NCI-H510A treated with DMSO at 0.1 percent for 48 hours (cell line): Measurements from ENCODE around the gene RAB17.

Experiments used
- DNase-seq: peaks from one replicate; lab custom pipeline; 2025; lab: John Stamatoyannopoulos, UW

RAB17 gene

GRCh38 chr2:237536617-237537016, 53.9 kb downstream of the RAB17 start:
- DNase-seq, result no peak

GRCh38 chr2:237536083-237536415, 54.5 kb downstream of the RAB17 start:
- DNase-seq, result no peak

DNA sequence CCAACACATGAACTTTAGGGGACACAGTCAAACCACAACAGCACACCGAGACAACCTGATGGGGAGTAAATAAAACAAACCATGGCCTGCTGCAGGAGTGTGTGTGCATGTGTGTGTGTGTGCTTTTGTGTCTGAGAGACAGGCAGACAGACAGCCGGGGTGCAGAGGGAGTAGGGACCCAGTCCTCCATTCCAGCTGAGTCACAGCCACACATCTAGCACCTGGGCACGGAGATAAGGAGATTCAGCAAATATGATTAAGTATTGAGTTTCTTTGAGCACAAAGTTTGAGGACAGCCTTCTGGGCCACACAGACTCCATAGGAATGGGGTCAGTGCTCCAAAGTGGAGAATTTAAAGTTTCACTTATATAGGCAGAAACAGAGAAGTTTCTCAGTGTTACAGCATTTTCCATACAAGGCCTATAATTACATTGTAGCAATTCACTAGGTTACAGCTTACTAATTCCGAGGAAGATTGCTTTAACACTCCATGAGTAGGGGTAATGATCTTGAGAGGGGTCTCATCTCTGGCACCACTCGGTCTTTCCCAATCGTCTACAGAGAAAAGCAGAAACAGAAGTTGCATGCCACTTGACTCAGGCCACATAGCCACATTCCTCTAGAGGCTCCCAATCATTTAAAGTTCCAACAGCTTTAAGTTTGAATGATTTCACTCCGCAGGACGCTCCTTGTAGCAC, 55.0 kb downstream of the RAB17 start:
- DNase-seq, result no peak

DNA sequence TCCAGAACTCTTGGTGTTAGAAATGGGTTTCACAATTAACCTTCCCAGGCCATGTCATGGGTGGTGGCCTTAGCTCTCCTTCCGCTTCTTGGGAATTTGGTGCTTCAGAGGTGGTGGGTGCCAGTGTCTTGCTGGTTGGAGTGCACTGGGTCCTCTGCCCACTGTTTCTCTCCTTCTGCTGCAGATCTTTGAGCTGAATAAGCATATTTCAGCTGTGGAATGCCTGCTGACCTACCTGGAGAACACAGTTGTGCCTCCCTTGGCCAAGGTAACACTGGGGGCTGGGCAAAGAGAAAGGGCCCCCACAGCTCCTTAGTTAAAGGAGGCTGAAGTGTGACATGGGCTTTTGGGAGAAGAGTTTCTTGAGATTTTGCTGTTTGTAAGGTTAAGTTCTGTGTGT, 56.2 kb downstream of the RAB17 start:
- DNase-seq, result no peak

DNA sequence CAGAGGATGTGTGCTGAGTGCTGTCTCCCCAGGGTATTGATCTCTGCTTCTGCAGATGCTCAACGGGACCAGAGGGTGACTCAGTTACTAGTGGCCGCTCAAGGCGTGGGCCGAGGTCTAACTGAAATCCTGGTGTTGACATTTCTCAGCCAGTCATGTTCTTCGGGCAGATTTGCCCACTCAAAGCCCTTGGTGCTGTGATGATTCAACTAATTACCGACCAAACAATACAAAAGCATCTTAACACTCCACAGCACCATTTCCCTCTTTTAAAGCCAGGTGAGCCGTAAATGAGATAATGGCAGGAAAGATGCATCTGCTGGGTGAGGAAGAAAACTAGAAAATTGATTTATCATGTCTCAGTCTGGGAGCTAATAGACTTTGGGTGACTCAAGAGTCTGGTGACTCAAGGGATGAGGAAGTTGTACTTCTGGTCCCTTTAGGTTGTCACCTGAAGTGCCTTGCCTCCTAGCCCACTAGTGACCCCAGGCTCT, 56.8 kb downstream of the RAB17 start:
- no peak for DNase-seq

GRCh38 chr2:237532160-237532559, 58.4 kb downstream of the RAB17 start:
- no peak for DNase-seq

- no peak for DNase-seq
These were observed 59.8 kb downstream of the RAB17 start for GRCh38 chr2:237530472-237531433.

DNA sequence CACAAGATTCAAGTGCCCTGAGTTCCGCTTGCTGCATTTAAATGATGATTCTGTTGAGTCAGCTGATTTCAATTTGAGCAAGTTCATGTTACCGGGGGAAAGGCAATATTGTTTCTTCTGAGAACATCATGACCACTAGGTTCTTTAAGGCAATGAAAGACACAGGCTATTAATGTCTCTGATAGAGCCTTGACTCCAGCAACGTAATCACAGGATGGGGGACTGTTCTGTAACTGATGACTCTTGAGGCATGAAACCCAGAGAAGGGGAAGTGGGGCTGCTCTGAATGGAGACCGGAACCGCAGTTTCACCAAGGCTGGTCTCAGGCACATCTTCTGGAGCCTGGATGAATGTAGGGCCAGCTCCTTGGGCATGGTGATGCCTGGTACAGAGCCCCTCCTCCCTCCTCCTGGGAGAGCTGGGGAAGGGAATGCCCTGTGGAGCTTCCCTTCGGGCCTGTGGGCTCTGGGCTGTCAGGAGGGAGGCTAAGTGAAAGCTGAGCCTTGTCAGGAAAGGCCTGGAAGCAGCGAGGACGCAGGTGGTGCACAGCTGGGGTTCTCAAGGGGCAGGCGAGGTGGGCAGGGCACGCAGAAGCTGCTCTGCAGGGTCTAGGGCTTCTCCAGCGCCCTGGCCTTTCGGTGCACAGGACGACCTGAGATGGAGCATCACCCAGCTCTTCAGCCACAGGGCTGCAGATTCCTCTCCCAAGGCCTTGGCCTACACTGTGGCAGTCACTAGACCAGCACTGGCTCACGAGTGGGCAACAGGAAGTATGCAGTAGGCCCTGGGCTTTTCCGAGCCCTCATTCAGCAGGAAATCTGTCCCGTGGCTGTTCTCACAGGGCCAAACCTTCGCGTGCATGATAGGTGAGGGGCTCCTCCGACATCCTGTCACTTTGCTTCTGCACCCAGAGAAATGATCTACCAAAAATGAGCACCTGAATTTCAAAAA, 60.8 kb downstream of the RAB17 start:
- no peak for DNase-seq

DNA sequence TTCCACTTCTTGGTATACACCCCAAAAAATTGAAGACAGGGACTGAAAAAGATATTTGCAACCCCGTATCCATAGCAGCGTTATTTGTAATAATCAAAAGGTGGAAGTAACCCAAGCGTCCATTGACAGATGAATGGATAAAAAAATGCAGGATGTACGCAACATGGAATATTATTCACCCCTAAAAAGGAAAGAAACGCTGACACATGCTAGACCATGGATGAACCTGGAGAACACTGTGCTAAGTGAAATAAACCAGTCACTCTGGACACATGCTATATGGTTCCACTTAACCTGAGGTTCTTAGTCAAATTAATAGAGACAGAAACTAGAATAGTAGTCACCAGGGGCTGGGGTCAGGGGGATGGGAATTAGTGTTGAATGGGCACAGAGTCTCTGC, 62.8 kb downstream of the RAB17 start:
- no peak for DNase-seq

DNA sequence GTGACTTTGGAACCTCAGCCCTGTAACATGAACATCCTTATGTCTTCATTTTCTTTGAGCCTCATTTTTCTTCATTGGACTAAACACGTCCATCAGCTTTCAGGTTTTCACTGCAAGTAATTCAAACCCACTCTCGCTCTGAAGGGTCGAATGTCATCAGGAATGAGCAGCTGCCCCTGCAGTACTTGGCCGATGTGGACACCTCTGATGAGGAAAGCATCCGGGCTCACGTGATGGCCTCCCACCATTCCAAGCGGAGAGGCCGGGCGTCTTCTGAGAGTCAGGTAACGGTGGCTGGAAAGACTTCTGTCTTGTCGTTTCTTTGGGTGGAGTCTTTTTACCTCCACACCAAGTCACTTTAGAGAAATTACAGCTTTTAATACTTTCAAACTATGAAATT, 63.3 kb downstream of the RAB17 start:
- no peak for DNase-seq

GRCh38 chr2:237525559-237526157, 64.9 kb downstream of the RAB17 start:
- DNase-seq, result no peak

- DNase-seq, result no peak
These were observed 65.9 kb downstream of the RAB17 start for GRCh38 chr2:237524631-237525030.
